Body of pancreas (tissue), 4 donors: ENCODE measurements around the gene ATRNL1.

Source experiments
- POLR2A ChIP-seq, 3 donors: fragments of 450-650 bp; IDR thresholded peaks; one replicate each; pipeline ENCODE4 v1.6.1; 2016; ENCODE audit warnings: antibody characterized with exemption in 3 of 3, mild to moderate bottlenecking in 2 of 3
- TF ChIP-seq, protein P1 (sequence below), 7 experiments: fragments of 450-650 bp in 4 of 7; fragments of 200-600 bp in 3 of 7; sonication (generic) in 3 of 7; IDR thresholded peaks; one replicate each; pipeline ENCODE4 v1.5.1; 2016 to 2019; ENCODE audit warnings: antibody characterized with exemption in 7 of 7

DNA sequence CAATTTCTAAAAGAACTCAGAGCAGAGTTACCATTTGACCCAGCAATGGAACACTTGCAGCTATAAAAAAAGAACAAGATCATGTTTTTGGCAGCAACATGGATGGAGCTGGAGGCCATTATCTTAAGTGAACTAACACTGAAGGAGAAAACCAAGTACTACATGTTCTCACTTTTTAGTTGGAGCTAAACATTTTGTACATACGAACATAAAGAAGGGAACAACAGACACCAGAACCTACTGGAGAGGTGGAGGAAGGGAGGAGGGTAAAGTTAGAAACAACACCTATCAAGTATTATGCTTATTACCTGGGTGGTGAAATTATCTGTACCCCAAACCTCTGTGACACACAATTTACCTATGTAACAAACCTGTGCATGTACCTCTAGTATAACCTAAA, 329.5 kb downstream of the ATRNL1 start:
- TF ChIP-seq POLR2A (IDR thresholded peaks at IDR 0.05), result no peak
- TF ChIP-seq, protein P1, sequence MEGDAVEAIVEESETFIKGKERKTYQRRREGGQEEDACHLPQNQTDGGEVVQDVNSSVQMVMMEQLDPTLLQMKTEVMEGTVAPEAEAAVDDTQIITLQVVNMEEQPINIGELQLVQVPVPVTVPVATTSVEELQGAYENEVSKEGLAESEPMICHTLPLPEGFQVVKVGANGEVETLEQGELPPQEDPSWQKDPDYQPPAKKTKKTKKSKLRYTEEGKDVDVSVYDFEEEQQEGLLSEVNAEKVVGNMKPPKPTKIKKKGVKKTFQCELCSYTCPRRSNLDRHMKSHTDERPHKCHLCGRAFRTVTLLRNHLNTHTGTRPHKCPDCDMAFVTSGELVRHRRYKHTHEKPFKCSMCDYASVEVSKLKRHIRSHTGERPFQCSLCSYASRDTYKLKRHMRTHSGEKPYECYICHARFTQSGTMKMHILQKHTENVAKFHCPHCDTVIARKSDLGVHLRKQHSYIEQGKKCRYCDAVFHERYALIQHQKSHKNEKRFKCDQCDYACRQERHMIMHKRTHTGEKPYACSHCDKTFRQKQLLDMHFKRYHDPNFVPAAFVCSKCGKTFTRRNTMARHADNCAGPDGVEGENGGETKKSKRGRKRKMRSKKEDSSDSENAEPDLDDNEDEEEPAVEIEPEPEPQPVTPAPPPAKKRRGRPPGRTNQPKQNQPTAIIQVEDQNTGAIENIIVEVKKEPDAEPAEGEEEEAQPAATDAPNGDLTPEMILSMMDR (IDR thresholded peaks at IDR 0.05), result no peak
